ENCODE data around the gene ZNF534. TPM values are rescaled to one million over a fixed set of nuclear protein-coding genes. Genes with fewer than 3 reads are reported as not detected.

ZNF534 gene
- total RNA-seq: not detected

GRCh38 chr19:52428937-52429336 lies at the start of gene ZNF534:
Gene ZNF534, plus strand, starts transcription at chr19:52429148. Its CDS starts 2,327 bp downstream, at chr19:52431475.
- CTCF ChIA-PET: no interaction called here
- no peak for DNase-seq
- Mint-ChIP-seq H3K4me3 (no peak within 1 kb of the TSS), H3K9me3 (peaks cover 45% of the 10 kb centered on the region), H3K36me3 (ENCODE audit: low read depth) (no peaks in the 10 kb centered on the region), H3K27ac (no peak within 1 kb of the TSS), H3K4me1 (no peaks in the 10 kb centered on the region), H3K27me3 (no peaks in the 10 kb centered on the region)
- POLR2A ChIA-PET: no interaction called here

DNA sequence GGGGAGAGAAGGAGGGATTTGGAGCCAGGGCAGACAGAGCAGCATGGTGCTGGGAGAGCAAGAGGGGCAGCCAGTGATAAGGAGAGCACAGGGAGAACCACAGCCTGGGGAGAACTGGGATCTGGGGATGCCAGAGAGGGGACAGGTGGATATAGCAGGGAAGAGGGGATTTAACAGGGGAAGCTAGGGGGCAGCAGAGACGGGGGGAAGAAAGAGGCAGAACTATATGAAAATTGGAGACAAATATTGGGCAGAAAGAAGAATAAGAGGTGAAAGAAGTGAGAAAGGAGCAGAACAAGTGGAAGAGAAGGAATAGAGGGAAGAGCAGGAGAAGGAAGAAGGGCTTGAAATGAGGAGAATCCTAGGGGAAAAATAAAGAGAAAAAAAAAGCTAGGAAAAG lies 37.8 kb upstream of the ZNF534 start:
- POLR2A ChIA-PET: no interaction called here
- Mint-ChIP-seq H3K27me3 (no peaks in the 10 kb centered on the region), H3K4me1 (no peaks in the 10 kb centered on the region), H3K36me3 (ENCODE audit: low read depth) (peaks cover 20% of the 10 kb centered on the region), H3K9me3 (peaks cover 49% of the 10 kb centered on the region), H3K4me3 (no peak overlapping the region), H3K27ac (no peak overlapping the region)
- no peak for DNase-seq
- CTCF ChIA-PET: no interaction called here

DNA sequence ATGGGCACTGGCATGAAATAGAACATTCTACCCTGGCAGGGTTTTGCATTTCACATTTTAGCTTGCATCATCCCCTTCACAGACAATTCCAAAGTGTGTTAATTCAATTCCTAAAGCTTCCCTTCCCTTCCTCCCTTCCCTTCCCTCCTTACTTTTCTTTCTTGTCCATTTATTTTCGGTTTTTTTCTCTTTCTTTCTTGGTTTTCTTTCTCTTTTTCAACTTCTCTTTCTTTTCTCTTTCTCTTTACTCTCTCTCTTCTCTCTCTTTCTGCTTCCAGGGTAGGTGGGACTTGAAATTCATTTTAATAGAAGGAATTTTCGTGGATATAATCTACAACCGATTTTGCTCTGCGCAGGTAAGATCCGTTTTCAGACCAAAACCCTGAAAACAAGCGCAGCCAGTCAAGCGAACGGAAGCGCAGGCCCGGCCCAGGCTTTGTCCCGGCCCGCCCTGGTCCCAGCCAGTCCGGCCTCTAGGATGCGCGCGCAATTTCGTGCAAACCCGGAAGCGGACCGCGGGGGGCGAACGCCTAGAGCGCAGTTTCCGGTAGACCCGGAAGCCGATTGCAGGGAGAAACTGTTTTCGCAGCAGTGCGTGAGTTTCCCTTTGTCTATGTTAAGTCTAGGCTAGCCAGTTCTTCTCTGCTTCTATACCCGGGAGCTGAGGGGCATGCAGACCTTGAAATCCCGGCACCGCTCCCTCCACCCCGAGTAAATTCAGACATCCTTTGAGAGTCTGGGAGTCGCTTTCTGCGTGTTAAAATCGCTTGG lies 31.5 kb upstream of the ZNF534 start, which contains the start of gene ZNF528:
ZNF528 (plus strand) TSS at position 540 of the 771 bp plus-strand sequence. CDS start 4,165 bp downstream, outside the sequence.
- ChIA-PET POLR2A (interaction anchor here (0.7 to 1.9 kb wide), 3 partner anchors 28 to 173 kb away, joined by 3 to 9 read pairs (median 3); partner anchors contain the start of gene ZNF880), CTCF (no interaction called here)
- H3K9me3 Mint-ChIP-seq: peaks cover 54% of the 10 kb centered on the region

DNA sequence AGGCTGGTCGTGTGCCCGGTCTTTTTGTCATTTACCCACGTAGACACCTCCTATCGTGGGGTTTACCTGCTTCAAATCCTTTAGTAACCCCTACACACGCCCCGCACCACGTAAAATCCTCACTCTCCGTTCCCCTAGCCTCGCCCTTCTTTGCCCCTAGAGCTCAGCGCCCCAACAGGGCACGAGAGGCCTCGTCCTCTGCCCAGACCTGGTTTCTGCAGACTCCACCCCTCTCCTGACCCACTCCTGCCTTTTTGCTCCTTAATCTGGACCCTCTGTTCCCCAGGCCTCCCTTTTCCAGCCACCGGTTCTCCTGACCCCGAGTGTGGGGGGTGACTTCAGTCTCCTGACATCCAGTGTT lies 30.9 kb upstream of the ZNF534 start:
- CTCF ChIA-PET: no interaction called here
- peak; percentile 18 for DNase-seq
- POLR2A ChIA-PET: interaction anchor here (0.7 to 1.9 kb wide), 2 partner anchors 28 to 173 kb away, joined by 3 to 9 read pairs; partner anchors contain the start of gene ZNF880
- H3K4me1 Mint-ChIP-seq: peaks cover 14% of the 10 kb centered on the region
- H3K9me3 Mint-ChIP-seq: peaks cover 54% of the 10 kb centered on the region
- peaks cover 63% of the 10 kb centered on the region for H3K36me3 Mint-ChIP-seq (ENCODE audit: low read depth)
- no peaks in the 10 kb centered on the region for H3K27me3 Mint-ChIP-seq
- H3K27ac Mint-ChIP-seq: peak overlapping the region; percentile 82
- peak overlapping the region; percentile 81 for H3K4me3 Mint-ChIP-seq

More for the DNA sequence above, 31.5 kb upstream of the ZNF534 start, which contains the start of gene ZNF528:
- DNase-seq: peak; percentile 94
- peaks cover 14% of the 10 kb centered on the region for H3K4me1 Mint-ChIP-seq
- H3K4me3 Mint-ChIP-seq: peak within 1 kb of the TSS; percentile 81
- H3K27me3 Mint-ChIP-seq: no peaks in the 10 kb centered on the region
- H3K36me3 Mint-ChIP-seq (ENCODE audit: low read depth): peaks cover 63% of the 10 kb centered on the region
- peak within 1 kb of the TSS; percentile 82 for H3K27ac Mint-ChIP-seq

DNA sequence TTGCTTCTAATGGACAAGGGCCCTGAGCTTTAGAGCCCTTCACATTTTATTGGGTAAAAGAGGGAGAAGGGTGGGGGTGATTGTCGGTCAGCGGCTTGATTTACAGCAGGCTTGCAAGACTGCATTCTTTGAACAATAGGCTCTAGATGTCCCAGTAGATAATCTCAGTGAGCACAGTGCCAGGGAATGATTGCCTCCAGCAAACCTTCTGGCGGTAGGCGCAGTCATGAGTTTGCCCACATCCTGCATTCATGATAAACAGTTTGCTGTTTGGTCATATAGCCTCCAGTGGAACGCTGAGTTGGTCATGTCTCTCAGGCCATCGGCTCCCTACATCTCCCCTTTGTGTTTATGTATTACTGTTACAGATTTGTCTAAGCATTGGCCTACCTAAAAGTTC lies 18.7 kb upstream of the ZNF534 start:
- Mint-ChIP-seq H3K36me3 (ENCODE audit: low read depth) (peaks cover 63% of the 10 kb centered on the region), H3K9me3 (peaks cover 59% of the 10 kb centered on the region), H3K27me3 (no peaks in the 10 kb centered on the region), H3K4me1 (no peaks in the 10 kb centered on the region), H3K27ac (no peak overlapping the region), H3K4me3 (no peak overlapping the region)
- CTCF ChIA-PET: no interaction called here
- DNase-seq: no peak
- POLR2A ChIA-PET: no interaction called here

DNA sequence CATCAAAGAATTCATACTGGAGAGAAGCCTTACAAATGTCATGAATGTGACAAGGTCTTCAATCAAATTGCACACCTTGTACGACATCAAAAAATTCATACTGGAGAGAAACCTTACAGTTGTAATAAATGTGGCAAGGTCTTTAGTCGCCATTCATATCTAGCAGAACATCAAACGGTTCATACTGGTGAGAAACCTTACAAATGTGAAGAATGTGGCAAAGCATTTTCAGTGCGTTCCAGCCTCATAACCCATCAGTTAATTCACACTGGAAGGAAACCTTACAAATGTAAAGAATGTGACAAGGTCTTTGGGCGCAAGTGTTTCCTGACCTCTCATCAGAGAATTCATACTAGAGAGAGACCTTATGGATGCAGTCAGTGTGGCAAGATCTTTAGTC lies 13.2 kb upstream of the ZNF534 start:
- POLR2A ChIA-PET: no interaction called here
- CTCF ChIA-PET: no interaction called here
- Mint-ChIP-seq H3K27me3 (no peaks in the 10 kb centered on the region), H3K27ac (no peak overlapping the region), H3K4me3 (no peak overlapping the region), H3K36me3 (ENCODE audit: low read depth) (peaks cover 23% of the 10 kb centered on the region), H3K4me1 (no peaks in the 10 kb centered on the region), H3K9me3 (peaks cover 68% of the 10 kb centered on the region)
- DNase-seq: no peak

- ChIA-PET CTCF (no interaction called here), POLR2A (no interaction called here)
- Mint-ChIP-seq H3K4me3 (no peak overlapping the region), H3K4me1 (no peaks in the 10 kb centered on the region), H3K9me3 (peaks cover 54% of the 10 kb centered on the region), H3K27me3 (no peaks in the 10 kb centered on the region), H3K36me3 (ENCODE audit: low read depth) (no peaks in the 10 kb centered on the region), H3K27ac (no peak overlapping the region)
- DNase-seq: no peak
Observed at GRCh38 chr19:52442179-52442578, 13.2 kb downstream of the ZNF534 start.

- POLR2A ChIA-PET: no interaction called here
- Mint-ChIP-seq H3K4me3 (no peak overlapping the region), H3K27ac (no peak overlapping the region), H3K4me1 (no peaks in the 10 kb centered on the region), H3K36me3 (ENCODE audit: low read depth) (no peaks in the 10 kb centered on the region), H3K9me3 (peaks cover 55% of the 10 kb centered on the region), H3K27me3 (no peaks in the 10 kb centered on the region)
- CTCF ChIA-PET: no interaction called here
- DNase-seq: no peak
Observed at GRCh38 chr19:52444506-52444905, 15.6 kb downstream of the ZNF534 start.

- ChIA-PET CTCF (no interaction called here), POLR2A (interaction anchor here (0.7 kb wide), 1 partner anchor 121 kb away, joined by 3 read pairs; no protein-coding TSS in a partner anchor)
- Mint-ChIP-seq H3K27me3 (no peaks in the 10 kb centered on the region), H3K4me1 (peaks cover 16% of the 10 kb centered on the region), H3K9me3 (peaks cover 60% of the 10 kb centered on the region), H3K27ac (no peak overlapping the region), H3K4me3 (no peak overlapping the region), H3K36me3 (ENCODE audit: low read depth) (peaks cover 40% of the 10 kb centered on the region)
- no peak for DNase-seq
Observed at GRCh38 chr19:52451241-52451640, 22.3 kb downstream of the ZNF534 start.

- POLR2A ChIA-PET: no interaction called here
- peaks cover 16% of the 10 kb centered on the region for H3K4me1 Mint-ChIP-seq
- peak; percentile 76 for DNase-seq
- peaks cover 51% of the 10 kb centered on the region for H3K36me3 Mint-ChIP-seq (ENCODE audit: low read depth)
- no peaks in the 10 kb centered on the region for H3K27me3 Mint-ChIP-seq
- H3K9me3 Mint-ChIP-seq: peaks cover 65% of the 10 kb centered on the region
- H3K27ac Mint-ChIP-seq: peak within 1 kb of the TSS; percentile 64
- CTCF ChIA-PET: no interaction called here
- peak within 1 kb of the TSS; percentile 69 for H3K4me3 Mint-ChIP-seq
Observed at GRCh38 chr19:52453324-52454094, 24.6 kb downstream of the ZNF534 start, which contains the start of gene ZNF578. Gene ZNF578, plus strand, starts transcription at chr19:52453553. Its CDS starts 48,293 bp downstream, at chr19:52501846.

GRCh38 chr19:52464798-52465470 lies 36.0 kb downstream of the ZNF534 start:
- H3K4me3 Mint-ChIP-seq: no peak overlapping the region
- ChIA-PET POLR2A (no interaction called here), CTCF (no interaction called here)
- H3K36me3 Mint-ChIP-seq (ENCODE audit: low read depth): no peaks in the 10 kb centered on the region
- H3K9me3 Mint-ChIP-seq: peaks cover 63% of the 10 kb centered on the region
- no peak for DNase-seq
- H3K27ac Mint-ChIP-seq: no peak overlapping the region
- no peaks in the 10 kb centered on the region for H3K27me3 Mint-ChIP-seq
- H3K4me1 Mint-ChIP-seq: no peaks in the 10 kb centered on the region

- Mint-ChIP-seq H3K4me1 (no peaks in the 10 kb centered on the region), H3K9me3 (peaks cover 84% of the 10 kb centered on the region), H3K36me3 (ENCODE audit: low read depth) (peaks cover 32% of the 10 kb centered on the region)
Observed at GRCh38 chr19:52473655-52474350, 44.9 kb downstream of the ZNF534 start.

More at GRCh38 chr19:52473655-52474350, 44.9 kb downstream of the ZNF534 start:
- no peaks in the 10 kb centered on the region for H3K27me3 Mint-ChIP-seq
- DNase-seq: no peak
- no peak overlapping the region for H3K27ac Mint-ChIP-seq
- ChIA-PET CTCF (no interaction called here), POLR2A (no interaction called here)
- no peak overlapping the region for H3K4me3 Mint-ChIP-seq
